ENCODE measurements around the gene ADGB. TPM values are rescaled to one million over a fixed set of nuclear protein-coding genes. Genes with fewer than 3 reads are reported as not detected.
"Not testable (repeated sequence)": the region's sequence is repeated elsewhere in the genome, so short reads cannot be mapped to it uniquely, and the experiment has no call there.

ADGB gene
- total and polyA plus RNA-seq, 2 donors (not counting 1 experiment from before 2014, with no cell fraction given), result not detected

DNA sequence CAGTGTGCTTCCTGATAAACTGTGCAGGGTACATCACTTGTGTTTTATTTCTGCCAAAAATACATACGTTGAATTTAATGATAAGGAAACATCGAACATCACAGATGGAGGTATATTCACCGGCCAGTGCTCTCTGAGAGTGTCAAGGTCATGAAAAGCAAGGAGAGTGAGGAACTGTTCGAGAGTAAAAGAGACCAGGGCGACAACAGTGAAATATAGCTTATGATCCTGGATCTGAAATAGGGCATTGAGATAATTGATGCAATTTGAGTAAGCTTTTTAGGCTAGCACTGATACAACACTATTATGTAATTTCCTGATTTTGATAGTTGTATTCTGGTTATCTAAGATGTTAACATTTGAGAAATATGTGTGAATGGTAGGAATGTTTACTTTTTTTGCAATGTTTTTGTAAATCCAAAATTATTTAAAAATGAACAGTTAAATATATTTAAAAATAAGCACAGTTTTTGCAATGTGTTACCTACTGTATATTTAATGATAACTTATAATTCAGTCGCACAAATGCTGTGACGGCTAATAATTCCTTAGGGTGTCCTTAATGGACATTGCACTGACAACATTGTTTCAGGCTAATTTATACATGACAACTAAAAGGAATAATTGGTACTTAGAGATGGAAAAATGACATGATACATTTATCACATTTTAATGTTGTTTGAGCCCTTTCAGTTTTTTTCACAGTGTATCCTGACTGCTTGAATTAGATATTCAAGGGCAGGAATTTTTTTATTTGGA, 45.2 kb upstream of the ADGB start:
- Mint-ChIP-seq H3K27ac (no peak overlapping the region), H3K9me3 (ENCODE audit: insufficient read depth) (no peaks in the 10 kb centered on the region), H3K27me3 (no peaks in the 10 kb centered on the region), H3K4me1 (no peaks in the 10 kb centered on the region), H3K4me3 (no peak overlapping the region)
- Histone ChIP-seq H3K9ac (ENCODE audit: low read length) (no peak overlapping the region), H3K27me3 (replicated peaks in 1 of 4; ENCODE audit: control extremely low read depth in 1 of 4, control insufficient read depth in 3 of 4, insufficient read depth in 4 of 4, low read length in 3 of 4) (no peaks in the 10 kb centered on the region), H3K9me3 (ENCODE audit: control extremely low read depth in 1 of 3, control insufficient read depth in 2 of 3, insufficient read depth in 1 of 3, low read length in 2 of 3) (no peaks in the 10 kb centered on the region), H3K4me2 (replicated peaks; ENCODE audit: low read depth, low read length, poor library complexity, severe bottlenecking) (no peak overlapping the region), H3K27ac (ENCODE audit: low read length in 2 of 2) (no peak overlapping the region), H3K79me2 (ENCODE audit: control insufficient read depth, insufficient read depth, low read length) (no peaks in the 10 kb centered on the region), H4K20me1 (ENCODE audit: control insufficient read depth, insufficient read depth, low read length, poor library complexity, severe bottlenecking) (no peaks in the 10 kb centered on the region), H3K4me3 (ENCODE audit: control extremely low read depth in 1 of 5, extremely low read depth in 1 of 5, insufficient read depth in 1 of 5, low read depth in 2 of 5, low read length in 4 of 5) (no peak overlapping the region), H3K36me3 (replicated peaks in 1 of 2; ENCODE audit: control extremely low read depth in 1 of 2, control insufficient read depth in 1 of 2, extremely low read depth in 1 of 2, insufficient read depth in 2 of 2, low read length in 1 of 2) (no peaks in the 10 kb centered on the region), H2AFZ (ENCODE audit: insufficient read depth, low read depth, low read length, poor library complexity, severe bottlenecking) (no peak overlapping the region), H3K4me1 (ENCODE audit: control insufficient read depth in 2 of 2, insufficient read depth in 2 of 2, low read length in 2 of 2) (no peaks in the 10 kb centered on the region)
- no peak for TF ChIP-seq EZH2 (IDR thresholded peaks at IDR 0.05; ENCODE audit: borderline replicate concordance, insufficient read depth, low read depth, low read length, poor library complexity, severe bottlenecking)
- TF ChIP-seq, protein P1, sequence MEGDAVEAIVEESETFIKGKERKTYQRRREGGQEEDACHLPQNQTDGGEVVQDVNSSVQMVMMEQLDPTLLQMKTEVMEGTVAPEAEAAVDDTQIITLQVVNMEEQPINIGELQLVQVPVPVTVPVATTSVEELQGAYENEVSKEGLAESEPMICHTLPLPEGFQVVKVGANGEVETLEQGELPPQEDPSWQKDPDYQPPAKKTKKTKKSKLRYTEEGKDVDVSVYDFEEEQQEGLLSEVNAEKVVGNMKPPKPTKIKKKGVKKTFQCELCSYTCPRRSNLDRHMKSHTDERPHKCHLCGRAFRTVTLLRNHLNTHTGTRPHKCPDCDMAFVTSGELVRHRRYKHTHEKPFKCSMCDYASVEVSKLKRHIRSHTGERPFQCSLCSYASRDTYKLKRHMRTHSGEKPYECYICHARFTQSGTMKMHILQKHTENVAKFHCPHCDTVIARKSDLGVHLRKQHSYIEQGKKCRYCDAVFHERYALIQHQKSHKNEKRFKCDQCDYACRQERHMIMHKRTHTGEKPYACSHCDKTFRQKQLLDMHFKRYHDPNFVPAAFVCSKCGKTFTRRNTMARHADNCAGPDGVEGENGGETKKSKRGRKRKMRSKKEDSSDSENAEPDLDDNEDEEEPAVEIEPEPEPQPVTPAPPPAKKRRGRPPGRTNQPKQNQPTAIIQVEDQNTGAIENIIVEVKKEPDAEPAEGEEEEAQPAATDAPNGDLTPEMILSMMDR (IDR thresholded peaks at IDR 0.05), result no peak
- intact Hi-C loops (cut with micrococcal nuclease), result no loop called here
- DNase-seq, result no peak
- 91% methylated on average over 4 of the region's 7 CpGs for WGBS (ENCODE audit: insufficient coverage)
- CTCF ChIA-PET, result no interaction called here
- no peak for ATAC-seq (ENCODE audit: low read depth)
- POLR2A ChIA-PET, result no interaction called here

DNA sequence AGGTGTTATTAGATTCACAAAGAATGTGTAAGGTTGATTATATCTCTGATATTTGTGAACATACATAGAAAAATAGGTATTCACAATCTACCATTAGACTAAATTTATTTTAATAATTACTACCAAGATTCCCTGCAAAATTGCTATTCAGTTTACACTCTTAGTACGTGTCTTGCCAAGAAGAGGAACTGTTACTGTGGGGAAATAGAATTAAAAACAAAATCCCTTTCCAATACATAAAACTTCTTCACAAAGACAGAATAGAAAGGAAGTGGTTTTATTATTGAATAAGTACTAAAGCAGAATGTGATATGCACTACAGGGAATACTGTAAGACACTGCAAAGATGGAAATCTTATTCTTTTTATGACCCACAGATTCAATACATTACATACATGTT, 38.2 kb upstream of the ADGB start:
- TF ChIP-seq, protein P1 (IDR thresholded peaks at IDR 0.05), result no peak
- no peak for TF ChIP-seq EZH2 (IDR thresholded peaks at IDR 0.05; ENCODE audit: borderline replicate concordance, insufficient read depth, low read depth, low read length, poor library complexity, severe bottlenecking)
- intact Hi-C loops (cut with micrococcal nuclease), result no loop called here
- POLR2A ChIA-PET, result no interaction called here

DNA sequence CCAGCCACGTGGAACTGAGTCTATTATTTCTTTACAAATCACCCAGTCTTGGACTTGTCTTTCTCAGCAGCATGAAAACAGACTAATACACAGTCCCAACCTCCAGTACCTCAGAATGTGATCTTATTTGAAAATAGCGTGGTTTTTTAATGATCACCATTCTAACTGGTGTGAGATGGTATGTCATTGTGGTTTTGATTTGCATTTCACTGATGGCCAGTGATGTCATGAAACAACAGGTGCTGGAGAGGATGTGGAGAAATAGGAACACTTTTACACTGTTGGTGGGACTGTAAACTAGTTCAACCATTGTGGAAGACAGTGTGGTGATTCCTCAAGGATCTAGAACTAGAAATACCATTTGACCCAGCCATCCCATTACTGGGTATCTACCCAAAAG, 32.1 kb upstream of the ADGB start:
- intact Hi-C loops (cut with micrococcal nuclease); H4K20me1 ChIP-seq (ENCODE audit: control insufficient read depth, insufficient read depth, low read length, poor library complexity, severe bottlenecking); H3K4me1 Mint-ChIP-seq: not testable (repeated sequence)

More for the DNA sequence above, 38.2 kb upstream of the ADGB start:
- CTCF ChIA-PET, result no interaction called here
- H3K79me2 ChIP-seq (ENCODE audit: control insufficient read depth, insufficient read depth, low read length), result no peaks in the 10 kb centered on the region
- H2AFZ ChIP-seq (ENCODE audit: insufficient read depth, low read depth, low read length, poor library complexity, severe bottlenecking), result no peak overlapping the region
- no peaks in the 10 kb centered on the region for H4K20me1 ChIP-seq (ENCODE audit: control insufficient read depth, insufficient read depth, low read length, poor library complexity, severe bottlenecking)
- H3K4me3 ChIP-seq (ENCODE audit: control extremely low read depth in 1 of 5, extremely low read depth in 1 of 5, insufficient read depth in 1 of 5, low read depth in 2 of 5, low read length in 4 of 5), result no peak overlapping the region
- no peaks in the 10 kb centered on the region for H3K9me3 ChIP-seq (ENCODE audit: control extremely low read depth in 1 of 3, control insufficient read depth in 2 of 3, insufficient read depth in 1 of 3, low read length in 2 of 3)
- WGBS (ENCODE audit: insufficient coverage), result no CpG with 5 or more reads among the region's 1 CpG
- no peak overlapping the region for H3K9ac ChIP-seq (ENCODE audit: low read length)
- no peak overlapping the region for H3K27ac ChIP-seq (ENCODE audit: low read length in 2 of 2)
- Mint-ChIP-seq H3K9me3 (ENCODE audit: insufficient read depth) (no peaks in the 10 kb centered on the region), H3K4me3 (no peak overlapping the region), H3K4me1 (no peaks in the 10 kb centered on the region), H3K27me3 (no peaks in the 10 kb centered on the region), H3K27ac (no peak overlapping the region)
- H3K4me1 ChIP-seq (ENCODE audit: control insufficient read depth in 2 of 2, insufficient read depth in 2 of 2, low read length in 2 of 2), result no peaks in the 10 kb centered on the region
- no peak overlapping the region for H3K4me2 ChIP-seq (replicated peaks; ENCODE audit: low read depth, low read length, poor library complexity, severe bottlenecking)
- no peak for DNase-seq
- ATAC-seq (ENCODE audit: low read depth), result no peak
- no peaks in the 10 kb centered on the region for H3K36me3 ChIP-seq (replicated peaks in 1 of 2; ENCODE audit: control extremely low read depth in 1 of 2, control insufficient read depth in 1 of 2, extremely low read depth in 1 of 2, insufficient read depth in 2 of 2, low read length in 1 of 2)
- no peaks in the 10 kb centered on the region for H3K27me3 ChIP-seq (replicated peaks in 1 of 4; ENCODE audit: control extremely low read depth in 1 of 4, control insufficient read depth in 3 of 4, insufficient read depth in 4 of 4, low read length in 3 of 4)

More for the DNA sequence above, 32.1 kb upstream of the ADGB start:
- H3K9me3 Mint-ChIP-seq (ENCODE audit: insufficient read depth); H3K4me3 Mint-ChIP-seq; H3K36me3 ChIP-seq (replicated peaks in 1 of 2; ENCODE audit: control extremely low read depth in 1 of 2, control insufficient read depth in 1 of 2, extremely low read depth in 1 of 2, insufficient read depth in 2 of 2, low read length in 1 of 2); H3K9ac ChIP-seq (ENCODE audit: low read length); H3K4me1 ChIP-seq (ENCODE audit: control insufficient read depth in 2 of 2, insufficient read depth in 2 of 2, low read length in 2 of 2); H3K27ac ChIP-seq (ENCODE audit: low read length in 2 of 2); H2AFZ ChIP-seq (ENCODE audit: insufficient read depth, low read depth, low read length, poor library complexity, severe bottlenecking); H3K4me3 ChIP-seq (ENCODE audit: control extremely low read depth in 1 of 5, extremely low read depth in 1 of 5, insufficient read depth in 1 of 5, low read depth in 2 of 5, low read length in 4 of 5); H3K79me2 ChIP-seq (ENCODE audit: control insufficient read depth, insufficient read depth, low read length); ATAC-seq (ENCODE audit: low read depth); H3K27ac Mint-ChIP-seq; H3K27me3 Mint-ChIP-seq; POLR2A ChIA-PET; CTCF ChIA-PET; H3K9me3 ChIP-seq (ENCODE audit: control extremely low read depth in 1 of 3, control insufficient read depth in 2 of 3, insufficient read depth in 1 of 3, low read length in 2 of 3); H3K27me3 ChIP-seq (replicated peaks in 1 of 4; ENCODE audit: control extremely low read depth in 1 of 4, control insufficient read depth in 3 of 4, insufficient read depth in 4 of 4, low read length in 3 of 4); H3K4me2 ChIP-seq (replicated peaks; ENCODE audit: low read depth, low read length, poor library complexity, severe bottlenecking); DNase-seq: not testable (repeated sequence)
- WGBS (ENCODE audit: insufficient coverage), result 63% methylated on average over 1 of the region's 2 CpGs

Measured in B cell (primary cell).